HFF-Myc (cell line): ENCODE data around the gene PSME2.

ENCODE experiments used
- DNase-seq: peaks from one replicate; pipeline ENCODE4 v3.0.0-alpha.2; 2011; ENCODE audit warnings: low read depth; ENCODE audit errors: extremely low read depth
- H3K4me3 ChIP-seq: replicated peaks from 2 replicates; pipeline ENCODE4 v1.5.1; 2011; ENCODE audit warnings: low read depth, mild to moderate bottlenecking, control low read depth, low read length
- TF ChIP-seq, protein P1 (sequence below): IDR thresholded peaks from 2 replicates; pipeline ENCODE4 v1.5.1; 2012; ENCODE audit warnings: mild to moderate bottlenecking, low read depth, low read length, control low read depth; ENCODE audit errors: missing control alignments

Gene PSME2

DNA sequence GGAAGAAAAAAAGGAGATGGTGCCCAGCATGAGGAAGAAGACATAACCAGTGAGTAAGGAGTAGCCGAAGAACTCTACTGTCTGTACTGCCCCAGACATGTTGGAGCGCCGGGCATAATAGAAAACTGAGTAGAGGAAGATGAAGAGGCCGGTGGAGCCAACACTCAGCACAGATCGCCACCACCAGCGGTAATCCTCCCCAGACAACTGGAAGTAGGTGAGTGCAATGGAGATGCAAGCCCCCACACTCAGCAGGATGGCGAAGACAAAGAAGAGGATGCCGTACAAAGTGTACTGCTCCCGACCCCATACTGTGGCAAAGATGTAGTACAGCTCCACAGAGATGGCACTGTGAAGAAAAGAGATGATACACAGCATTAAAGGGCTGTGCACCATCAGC, 43.0 kb upstream of the PSME2 start:
- TF ChIP-seq, protein P1, sequence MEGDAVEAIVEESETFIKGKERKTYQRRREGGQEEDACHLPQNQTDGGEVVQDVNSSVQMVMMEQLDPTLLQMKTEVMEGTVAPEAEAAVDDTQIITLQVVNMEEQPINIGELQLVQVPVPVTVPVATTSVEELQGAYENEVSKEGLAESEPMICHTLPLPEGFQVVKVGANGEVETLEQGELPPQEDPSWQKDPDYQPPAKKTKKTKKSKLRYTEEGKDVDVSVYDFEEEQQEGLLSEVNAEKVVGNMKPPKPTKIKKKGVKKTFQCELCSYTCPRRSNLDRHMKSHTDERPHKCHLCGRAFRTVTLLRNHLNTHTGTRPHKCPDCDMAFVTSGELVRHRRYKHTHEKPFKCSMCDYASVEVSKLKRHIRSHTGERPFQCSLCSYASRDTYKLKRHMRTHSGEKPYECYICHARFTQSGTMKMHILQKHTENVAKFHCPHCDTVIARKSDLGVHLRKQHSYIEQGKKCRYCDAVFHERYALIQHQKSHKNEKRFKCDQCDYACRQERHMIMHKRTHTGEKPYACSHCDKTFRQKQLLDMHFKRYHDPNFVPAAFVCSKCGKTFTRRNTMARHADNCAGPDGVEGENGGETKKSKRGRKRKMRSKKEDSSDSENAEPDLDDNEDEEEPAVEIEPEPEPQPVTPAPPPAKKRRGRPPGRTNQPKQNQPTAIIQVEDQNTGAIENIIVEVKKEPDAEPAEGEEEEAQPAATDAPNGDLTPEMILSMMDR, result no peak
- H3K4me3 ChIP-seq, result peak overlapping the region; percentile 89; the same call in 1 of the 2 replicates
- DNase-seq, result no peak

DNA sequence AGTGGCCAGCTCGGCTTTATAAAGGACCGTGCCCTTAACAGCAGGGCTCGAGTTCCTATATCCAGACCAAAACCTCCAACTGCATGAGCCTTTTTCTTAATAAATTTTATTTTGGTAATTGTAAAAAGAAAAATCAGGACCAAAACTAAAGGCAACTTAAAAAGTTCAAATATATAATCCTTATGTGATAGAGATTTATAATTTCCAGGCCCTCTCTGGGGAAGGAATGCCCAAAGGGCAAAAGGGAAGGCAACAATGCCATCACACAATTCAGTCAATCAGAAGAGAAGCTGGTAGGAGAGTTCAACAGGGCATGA, 42.6 kb upstream of the PSME2 start:
- DNase-seq, result no peak
- TF ChIP-seq, protein P1, result no peak
- peak overlapping the region; percentile 89 for H3K4me3 ChIP-seq

DNA sequence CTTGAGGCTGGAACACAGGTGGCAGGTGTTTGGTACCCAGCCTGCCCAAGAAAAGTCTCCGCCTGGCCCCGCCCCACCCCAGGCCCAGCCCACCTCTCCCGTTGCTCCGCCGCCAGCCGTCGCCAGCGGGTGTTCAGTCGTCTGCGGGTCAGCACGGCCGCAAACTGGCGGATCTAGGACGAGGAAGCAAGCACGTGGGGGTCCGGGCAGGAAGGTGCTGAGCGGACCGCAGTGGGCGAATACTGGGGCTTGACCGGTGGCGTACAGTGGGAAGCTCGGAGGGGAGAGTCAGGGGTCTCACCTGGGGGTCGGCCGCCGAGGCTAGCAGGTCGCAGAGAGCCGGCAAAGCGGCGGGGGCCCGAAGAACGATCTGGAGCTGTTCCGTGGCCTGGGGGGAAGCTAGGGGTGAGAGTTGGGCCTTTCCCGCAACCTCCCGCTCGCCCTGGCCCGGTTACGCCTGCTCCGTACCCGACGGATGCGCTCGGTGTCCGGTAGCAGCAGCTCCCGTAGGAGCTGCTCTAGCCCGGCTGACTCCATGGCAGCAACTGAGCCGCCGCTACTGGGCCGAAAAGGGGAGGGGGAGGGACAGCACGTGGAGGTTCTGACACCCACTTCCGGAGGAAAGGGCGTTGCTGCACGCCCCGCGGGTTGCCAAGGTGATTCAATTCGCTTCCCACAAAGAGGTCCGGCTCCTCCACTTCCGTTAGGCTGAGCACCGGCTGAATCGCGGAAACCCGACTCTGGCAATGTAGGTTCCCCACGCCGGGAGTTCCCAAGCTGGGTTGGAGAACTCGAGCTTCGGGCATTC, 42.0 kb upstream of the PSME2 start, which contains the start of gene IPO4:
TSS of gene IPO4 (minus strand) at position 566 of the 808 bp plus-strand sequence. CDS start at position 537, 29 bp downstream.
- DNase-seq, result peak; percentile 94
- H3K4me3 ChIP-seq, result peak within 1 kb of the TSS; percentile 89
- TF ChIP-seq, protein P1, result no peak

DNA sequence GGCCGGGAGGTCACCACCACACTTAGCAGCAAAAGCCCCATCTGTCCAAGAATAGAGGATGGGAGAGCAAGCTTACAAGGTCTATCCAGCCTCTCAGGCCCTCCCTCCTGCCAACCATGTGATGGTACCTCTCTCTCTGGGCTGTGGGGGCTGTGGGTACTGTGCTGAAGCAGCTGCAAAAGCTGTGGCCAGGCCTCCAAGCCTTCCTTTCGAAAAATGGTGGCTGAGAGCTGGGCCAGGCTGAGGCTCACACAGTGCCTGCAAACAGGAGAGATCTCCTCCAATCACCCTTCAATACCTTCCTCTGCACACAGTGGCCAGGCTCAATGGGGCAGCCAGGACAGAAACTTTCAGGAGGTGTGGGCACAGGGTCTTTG, 41.1 kb upstream of the PSME2 start:
- TF ChIP-seq, protein P1, result no peak
- H3K4me3 ChIP-seq, result peak overlapping the region; percentile 89
- no peak for DNase-seq

DNA sequence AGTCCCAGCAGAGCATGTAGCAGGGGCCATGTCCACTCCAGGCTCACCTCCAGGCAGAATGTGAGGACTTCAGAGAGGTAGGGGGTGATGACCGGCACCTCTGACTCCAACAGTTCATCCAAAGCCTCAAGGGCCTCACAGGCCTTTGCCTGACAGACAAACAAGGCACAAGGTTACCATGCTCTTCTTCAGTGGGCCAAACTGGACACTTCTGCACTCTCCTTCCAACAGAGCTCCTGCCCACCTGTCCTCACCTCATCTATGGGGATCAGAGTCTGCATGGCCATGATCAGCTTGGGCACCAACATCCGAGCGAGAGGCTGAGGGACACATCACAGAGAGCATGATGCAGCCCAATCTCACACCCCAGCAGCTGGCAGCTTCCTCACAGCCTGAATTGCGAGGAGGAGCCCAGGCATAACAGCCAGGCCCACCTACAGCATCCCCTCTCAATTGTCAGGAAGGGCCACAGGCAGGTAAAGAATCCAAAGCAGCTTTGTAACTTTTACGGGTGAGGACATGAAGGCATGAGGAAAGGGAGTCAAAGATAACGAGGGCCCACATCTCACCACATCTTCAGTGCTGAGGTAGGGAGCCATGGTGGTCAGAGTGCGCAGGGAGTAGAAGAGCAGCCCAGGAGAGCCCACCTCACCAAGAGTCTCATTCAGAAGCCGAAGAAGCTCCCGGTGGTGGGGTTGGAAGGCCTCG, 40.6 kb upstream of the PSME2 start:
- no peak for DNase-seq
- TF ChIP-seq, protein P1, result no peak
- peak overlapping the region; percentile 89 for H3K4me3 ChIP-seq

DNA sequence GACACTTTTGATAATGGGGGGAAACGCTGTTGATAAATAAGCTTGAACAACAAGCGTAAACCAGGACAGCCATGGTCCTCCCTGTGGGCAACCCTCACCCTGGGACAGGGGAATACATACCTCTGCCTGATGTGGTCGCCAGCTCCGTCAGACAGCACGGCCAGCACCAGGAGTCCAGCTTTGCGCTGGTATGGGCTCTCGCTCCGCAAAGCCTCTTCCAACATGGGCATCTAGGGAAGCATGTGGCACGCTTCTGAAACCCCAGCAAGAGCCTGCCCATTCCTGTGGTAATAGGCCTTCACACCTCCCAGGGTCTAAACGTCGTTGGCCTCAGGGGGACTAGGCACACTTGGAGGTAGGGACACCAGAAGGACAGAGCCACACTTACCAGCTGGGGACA, 39.3 kb upstream of the PSME2 start:
- TF ChIP-seq, protein P1, result no peak
- DNase-seq, result no peak
- H3K4me3 ChIP-seq, result no peak overlapping the region
